ENCODE measurements around the gene RNF39. TPM values are rescaled to one million over a fixed set of nuclear protein-coding genes. Genes with fewer than 3 reads are reported as not detected.
A peak's percentile ranks its signal among the peaks of the same experiment; 100 is the strongest.

RNF39 gene
- total RNA-seq, 1 donor from 2014 or later = not detected

DNA sequence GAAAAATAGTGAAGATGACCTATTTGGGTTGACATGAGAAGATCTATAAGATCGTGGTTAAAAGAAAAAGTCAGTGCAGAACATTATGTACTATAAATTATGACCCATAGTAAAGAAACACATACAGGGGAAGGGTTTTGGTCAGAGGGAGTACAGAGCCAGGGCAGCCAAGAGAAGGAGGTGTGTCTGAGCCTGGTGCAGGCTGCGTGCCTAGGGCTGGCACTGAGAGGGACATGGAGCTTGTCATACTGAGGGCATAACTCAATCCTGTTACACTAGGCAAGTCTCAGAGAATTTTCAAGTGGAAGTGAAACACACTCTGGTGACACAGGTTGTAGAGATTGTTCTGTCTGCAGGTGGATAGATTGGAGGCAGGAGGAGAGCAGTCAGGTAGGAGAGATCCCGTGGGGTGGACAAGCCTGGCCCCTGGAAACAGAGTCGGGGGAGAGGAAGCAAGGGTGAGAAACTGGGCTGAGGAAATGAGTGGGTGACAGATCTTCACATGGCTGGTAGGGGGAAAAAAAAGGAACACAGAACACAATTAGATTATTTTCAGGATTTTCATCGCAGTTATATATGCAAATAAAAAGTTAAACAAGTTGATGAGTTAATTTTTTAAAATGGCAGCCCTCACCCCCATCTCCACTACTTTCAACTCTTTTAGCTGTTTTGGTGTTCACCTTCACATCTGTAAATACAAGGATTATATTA is 18.5 kb upstream of the RNF39 start:
- no peak for DNase-seq (ENCODE audit: low read depth)
- no peak overlapping the region for H3K4me3 ChIP-seq (ENCODE audit: low read depth, low read length)
- TF ChIP-seq, protein P1, sequence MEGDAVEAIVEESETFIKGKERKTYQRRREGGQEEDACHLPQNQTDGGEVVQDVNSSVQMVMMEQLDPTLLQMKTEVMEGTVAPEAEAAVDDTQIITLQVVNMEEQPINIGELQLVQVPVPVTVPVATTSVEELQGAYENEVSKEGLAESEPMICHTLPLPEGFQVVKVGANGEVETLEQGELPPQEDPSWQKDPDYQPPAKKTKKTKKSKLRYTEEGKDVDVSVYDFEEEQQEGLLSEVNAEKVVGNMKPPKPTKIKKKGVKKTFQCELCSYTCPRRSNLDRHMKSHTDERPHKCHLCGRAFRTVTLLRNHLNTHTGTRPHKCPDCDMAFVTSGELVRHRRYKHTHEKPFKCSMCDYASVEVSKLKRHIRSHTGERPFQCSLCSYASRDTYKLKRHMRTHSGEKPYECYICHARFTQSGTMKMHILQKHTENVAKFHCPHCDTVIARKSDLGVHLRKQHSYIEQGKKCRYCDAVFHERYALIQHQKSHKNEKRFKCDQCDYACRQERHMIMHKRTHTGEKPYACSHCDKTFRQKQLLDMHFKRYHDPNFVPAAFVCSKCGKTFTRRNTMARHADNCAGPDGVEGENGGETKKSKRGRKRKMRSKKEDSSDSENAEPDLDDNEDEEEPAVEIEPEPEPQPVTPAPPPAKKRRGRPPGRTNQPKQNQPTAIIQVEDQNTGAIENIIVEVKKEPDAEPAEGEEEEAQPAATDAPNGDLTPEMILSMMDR (conservative IDR thresholded peaks at IDR 0.05; ENCODE audit: low read depth, low read length) = no peak

DNA sequence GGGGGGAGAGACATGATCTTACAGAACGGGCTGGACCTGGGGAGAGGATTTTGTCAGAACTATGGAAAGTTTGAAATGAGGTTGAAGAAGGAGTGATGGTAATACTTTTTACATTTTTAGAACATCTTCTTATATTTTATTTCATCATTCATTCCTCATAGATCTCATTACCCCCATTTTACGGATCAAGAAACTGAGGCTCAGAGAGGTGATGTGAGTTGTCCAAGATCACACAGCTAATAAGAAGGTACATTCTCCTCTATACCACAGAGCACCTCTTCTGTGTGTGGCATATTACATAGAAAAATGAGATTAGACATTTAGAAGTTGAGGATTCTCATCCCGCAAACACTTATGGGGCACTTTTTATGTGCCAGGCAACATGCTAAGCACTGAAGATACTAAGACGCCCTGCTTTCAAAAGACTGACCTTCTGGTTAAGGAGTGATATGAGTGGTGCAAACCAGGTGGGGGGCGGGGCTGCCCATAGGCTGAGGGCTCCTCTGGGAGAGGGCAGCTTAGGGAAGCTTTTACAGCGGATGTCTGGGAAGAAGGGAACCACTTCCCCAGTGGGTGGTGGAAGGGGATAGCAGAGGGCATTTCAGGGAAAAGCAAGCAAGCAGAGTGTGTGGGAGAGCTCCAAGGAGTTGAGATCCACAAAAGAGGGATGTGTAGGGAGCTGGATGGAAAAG is 17.4 kb upstream of the RNF39 start:
- no peak for DNase-seq (ENCODE audit: low read depth)
- H3K4me3 ChIP-seq (ENCODE audit: low read depth, low read length) = no peak overlapping the region
- TF ChIP-seq, protein P1 (conservative IDR thresholded peaks at IDR 0.05; ENCODE audit: low read depth, low read length) = no peak

DNA sequence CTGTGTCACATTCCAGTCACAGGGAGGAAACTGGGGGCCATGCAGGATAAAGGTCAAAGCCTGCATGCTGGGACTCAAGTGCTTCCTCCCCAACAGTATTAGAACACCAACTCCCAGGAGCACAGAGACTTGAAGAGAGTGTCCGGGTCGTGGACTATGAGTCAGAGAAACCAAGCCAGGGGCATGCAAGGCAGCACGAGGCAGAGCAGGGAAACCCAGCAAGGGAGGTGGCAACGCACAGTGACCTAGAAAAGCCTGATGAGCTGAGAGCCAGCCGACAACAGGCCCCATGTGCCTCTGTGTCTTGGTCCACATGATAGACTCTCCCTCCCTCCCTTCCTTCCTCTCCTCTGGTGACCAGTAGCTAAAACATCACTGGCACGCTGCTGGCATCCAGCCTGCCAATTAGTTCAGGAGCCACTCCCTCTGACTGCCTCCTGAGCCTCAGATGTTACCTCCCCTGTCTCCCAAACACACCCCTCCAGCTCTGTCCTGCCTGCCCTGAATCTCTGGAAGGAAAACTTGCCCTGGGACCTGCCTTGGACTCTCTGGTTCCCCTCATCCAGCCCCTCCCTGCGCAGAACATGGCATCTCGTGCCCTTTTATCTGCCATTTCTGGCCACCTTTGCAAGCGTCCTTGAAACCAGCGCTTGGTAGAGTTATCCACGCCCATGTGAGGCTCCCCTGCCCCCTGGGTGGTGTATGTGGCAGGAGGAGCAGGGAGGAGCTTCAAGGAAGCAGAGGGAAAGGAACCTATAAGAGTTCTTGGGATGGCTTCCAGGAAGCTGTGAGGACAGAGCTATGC is 16.2 kb upstream of the RNF39 start:
- peak; percentile 69 for DNase-seq (ENCODE audit: low read depth)
- no peak overlapping the region for H3K4me3 ChIP-seq (ENCODE audit: low read depth, low read length)
- TF ChIP-seq, protein P1 (conservative IDR thresholded peaks at IDR 0.05; ENCODE audit: low read depth, low read length) = no peak

DNA sequence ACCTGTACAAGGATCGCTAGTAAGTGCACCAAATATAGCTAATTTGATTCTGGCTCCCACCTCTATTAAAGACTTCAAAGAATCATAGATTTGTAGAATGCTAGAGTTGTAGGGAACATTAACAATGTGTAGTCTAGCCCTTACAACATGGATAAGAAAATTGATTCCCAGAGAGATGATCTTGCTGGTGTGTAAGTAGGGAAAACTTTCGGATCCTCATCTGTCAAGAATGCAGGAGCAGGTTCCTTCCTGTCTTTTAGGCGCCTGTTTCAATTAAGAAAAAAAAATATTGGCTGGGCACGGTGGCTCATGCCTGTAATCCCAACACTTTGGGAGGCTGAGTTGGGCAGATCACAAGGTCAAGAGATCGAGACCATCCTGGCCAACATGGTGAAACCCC is 12.3 kb upstream of the RNF39 start:
- DNase-seq (ENCODE audit: low read depth) = no peak
- no peak overlapping the region for H3K4me3 ChIP-seq (ENCODE audit: low read depth, low read length)
- TF ChIP-seq, protein P1 (conservative IDR thresholded peaks at IDR 0.05; ENCODE audit: low read depth, low read length) = no peak

DNA sequence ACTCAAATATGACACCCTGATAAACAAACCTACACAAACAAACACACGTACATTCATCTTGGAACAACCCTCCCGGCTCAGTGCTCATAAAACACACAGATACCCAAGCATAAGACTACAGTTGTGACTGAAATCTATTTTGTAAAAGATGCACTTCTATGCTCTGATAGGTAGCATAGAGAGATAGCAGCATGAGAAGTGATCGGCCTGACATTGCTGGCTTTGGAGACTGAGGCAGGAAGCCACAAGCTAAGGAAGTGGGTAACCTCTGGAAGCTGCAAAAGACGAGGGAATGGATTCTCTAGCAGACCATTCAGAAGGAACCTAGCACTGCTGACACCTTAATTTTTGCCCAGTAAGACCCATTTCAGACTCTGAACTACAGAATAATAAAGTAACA is 1.6 kb upstream of the RNF39 start:
- no peak overlapping the region for H3K4me3 ChIP-seq (ENCODE audit: low read depth, low read length)
- no peak for DNase-seq (ENCODE audit: low read depth)
- TF ChIP-seq, protein P1 (conservative IDR thresholded peaks at IDR 0.05; ENCODE audit: low read depth, low read length) = no peak

DNA sequence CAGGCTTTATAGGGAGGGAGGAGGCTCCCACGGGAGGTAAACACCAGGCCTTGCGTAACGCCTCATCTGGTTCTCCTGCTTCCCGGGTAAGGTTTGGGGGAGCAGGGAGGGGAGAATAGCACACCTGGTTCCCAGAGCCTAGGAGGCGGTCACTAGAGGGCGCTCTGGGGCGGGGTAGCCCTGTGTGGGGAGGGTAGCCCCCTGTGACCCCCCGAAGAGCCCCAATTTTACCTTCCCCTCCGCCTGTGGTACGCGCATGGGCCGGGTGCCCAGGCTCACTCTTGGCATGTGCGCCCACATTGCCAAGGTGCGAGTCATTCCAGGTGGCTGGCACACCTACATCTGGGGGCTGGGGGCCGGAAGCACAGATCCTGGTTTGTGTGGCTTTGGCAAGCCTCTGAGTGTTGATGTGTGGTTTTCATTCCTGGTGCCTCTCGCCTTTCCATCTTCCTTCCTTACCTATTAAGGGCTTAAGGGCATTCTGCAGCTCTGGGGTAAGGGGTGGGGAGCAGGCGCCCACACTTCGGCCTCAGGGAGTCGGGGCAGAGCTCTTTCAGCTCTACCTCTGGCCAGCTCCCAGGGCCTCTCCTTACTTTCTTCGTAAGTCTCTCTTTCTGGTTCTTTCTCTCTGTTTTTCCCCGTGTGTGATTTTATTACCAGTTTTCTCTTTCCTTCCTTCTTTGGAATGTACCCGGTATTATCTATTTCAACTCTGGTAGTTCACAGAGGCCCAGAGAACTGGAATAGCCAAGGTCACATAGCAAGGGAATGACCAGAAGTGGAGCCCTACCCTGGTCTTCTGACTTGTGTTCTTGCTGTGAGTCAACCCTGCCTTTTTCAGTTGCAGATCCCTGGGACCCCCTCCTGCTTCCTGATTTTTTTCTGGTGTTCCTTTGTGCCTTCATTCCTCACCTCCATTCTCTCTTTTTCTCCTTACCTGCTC is 492 bp upstream of the RNF39 start:
- DNase-seq (ENCODE audit: low read depth) = no peak
- H3K4me3 ChIP-seq (ENCODE audit: low read depth, low read length) = peak overlapping the region; percentile 5
- TF ChIP-seq, protein P1 (conservative IDR thresholded peaks at IDR 0.05; ENCODE audit: low read depth, low read length) = peak; percentile 58
